Frontal cortex (tissue), 4 donors: Measurements from ENCODE around the gene WDFY2. TPM values are rescaled to one million over a fixed set of nuclear protein-coding genes. Genes with fewer than 3 reads are reported as not detected.

Source experiments
- DNase-seq, 2 donors: peaks; one replicate each; pipeline ENCODE4 v3.0.0; 2012; ENCODE audit warnings: low spot score in 2 of 2
- FAIRE-seq: peaks from 2 replicates; lab custom pipeline; 2012; peaks lifted over from hg19 to GRCh38; lab: Jason Lieb, UNC
- total RNA-seq: library from RNA; depleted of rRNA; stranded (reverse); fragments of >200 nt; gene quantifications from one replicate; pipeline ENCODE4 v1.2.3, GENCODE V29; 2014
- donor health status: control.
- donor health status: control.
- donor health status: control.

The WDFY2 gene
- total RNA-seq, 1 donor from 2014 or later, result 4.9 TPM

DNA sequence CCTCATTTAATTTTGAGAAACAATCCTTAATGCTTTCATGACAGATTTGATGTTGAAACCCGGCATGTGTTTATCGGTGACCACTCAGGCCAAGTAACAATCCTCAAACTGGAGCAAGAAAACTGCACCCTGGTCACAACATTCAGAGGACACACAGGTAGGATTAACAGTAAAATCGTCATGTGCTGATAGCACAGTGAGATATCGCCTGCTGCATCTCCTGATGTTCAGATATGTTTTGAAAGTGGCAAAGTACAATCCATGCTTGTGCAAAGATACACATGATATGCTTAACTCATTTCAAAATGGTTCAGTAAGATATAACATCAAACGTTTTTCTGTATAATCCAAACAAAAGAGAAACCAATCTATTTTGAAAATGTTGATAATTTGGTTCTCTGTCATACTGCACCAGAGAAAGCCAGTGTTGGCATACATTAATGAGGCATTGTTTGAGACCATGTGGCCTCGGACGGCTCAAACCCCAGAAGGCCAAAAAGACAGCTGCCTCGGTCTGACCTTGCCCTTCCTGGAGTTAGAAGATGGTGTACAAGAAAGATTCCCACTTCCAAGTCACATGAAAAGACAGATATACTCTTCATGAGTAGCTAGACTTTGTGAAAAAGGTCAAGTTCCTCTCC lies 143.5 kb downstream of the WDFY2 start:
- DNase-seq (peak in 1 of 2 donors; percentile 14), FAIRE-seq (no peak)

DNA sequence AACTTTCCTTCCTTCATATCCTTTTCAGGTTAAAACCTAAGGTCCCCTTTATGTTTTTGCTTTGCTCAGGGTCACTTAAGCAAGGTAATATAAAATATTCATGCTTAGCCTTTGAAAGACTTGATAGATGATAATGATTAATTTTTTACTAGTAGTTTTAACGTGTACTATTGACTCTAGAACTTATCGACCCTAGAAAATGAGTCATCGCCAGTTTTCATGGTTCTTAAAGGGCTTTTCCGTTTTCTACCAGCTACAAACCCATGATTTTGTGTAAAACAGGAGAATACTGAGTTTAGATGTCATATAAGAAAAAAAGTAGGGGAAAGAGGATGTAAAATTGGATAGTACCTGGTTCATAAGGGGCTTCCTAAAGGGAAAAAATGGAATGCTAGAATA lies 144.0 kb downstream of the WDFY2 start:
- DNase-seq (no peak), FAIRE-seq (no peak)

DNA sequence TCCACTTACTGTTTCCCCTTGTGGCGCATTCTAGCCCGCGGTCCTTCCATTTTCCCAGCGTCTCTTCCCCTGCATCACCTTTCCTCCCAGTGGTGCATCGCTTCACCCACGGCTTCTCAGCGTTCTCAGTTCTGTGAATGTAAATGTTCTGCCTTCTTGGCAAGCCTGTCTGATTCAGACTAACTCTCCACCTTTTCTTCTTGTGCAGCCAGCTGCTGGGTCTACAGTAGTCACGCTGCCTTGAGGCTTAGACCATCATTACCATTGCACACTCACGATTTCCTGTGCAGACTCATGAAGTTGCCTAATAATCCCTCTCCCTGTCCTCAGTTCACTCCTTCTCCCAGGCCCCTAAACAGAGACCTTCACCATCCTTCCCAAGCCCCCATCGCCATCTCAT lies 144.7 kb downstream of the WDFY2 start:
- FAIRE-seq (no peak), DNase-seq (no peak)

DNA sequence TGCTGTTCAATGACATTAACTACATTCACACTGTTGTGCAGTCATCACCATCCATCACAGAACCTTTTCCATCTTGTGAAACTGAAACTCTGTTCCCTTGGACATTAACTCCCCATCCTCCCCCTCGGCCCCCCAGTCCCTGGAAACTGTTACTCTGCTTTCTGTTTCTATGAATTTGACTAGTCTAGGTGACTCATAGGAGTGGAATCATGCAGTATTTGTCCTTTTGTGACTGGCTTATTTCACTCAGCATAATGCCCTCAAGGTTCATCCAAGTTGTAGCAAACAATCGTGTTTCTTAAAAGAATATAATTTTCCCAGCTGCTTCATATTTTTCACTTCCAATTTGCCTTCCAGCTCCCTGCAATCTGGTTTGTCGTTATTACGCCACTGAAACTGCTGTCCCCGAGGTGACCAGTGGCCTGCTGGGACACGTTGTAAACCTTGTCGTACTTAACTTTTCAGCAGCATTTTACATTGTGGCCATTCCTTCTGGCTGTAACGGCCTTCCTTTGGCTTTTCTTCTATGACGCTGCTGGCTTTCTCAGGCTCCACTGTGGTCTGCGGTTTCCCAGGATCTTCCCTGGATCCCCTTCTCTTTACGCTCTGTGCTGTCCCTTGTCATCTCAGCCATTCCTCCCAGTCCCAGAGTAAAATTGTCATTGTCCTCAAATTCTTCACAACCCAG lies 145.7 kb downstream of the WDFY2 start:
- FAIRE-seq (no peak), DNase-seq (no peak)

DNA sequence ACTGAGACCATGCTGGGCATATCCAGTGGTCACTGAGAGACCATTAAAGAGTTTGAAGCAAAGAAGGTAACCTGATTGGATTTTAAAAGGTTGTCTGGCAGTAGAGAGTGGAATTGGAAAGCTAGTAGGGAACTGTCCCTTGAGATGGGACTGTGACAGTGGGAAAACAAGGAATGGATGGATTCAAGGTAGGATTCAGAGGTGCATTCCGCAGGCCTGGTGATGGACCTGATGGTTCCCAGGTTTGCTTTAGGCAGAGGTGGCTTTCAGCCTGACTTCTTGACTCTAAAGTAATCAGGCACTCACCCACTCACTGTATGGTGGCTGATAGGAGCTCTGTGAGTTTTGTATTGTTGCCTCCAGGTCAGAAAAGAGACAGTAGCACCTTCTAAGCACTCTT lies 146.7 kb downstream of the WDFY2 start:
- FAIRE-seq (no peak), DNase-seq (no peak)

DNA sequence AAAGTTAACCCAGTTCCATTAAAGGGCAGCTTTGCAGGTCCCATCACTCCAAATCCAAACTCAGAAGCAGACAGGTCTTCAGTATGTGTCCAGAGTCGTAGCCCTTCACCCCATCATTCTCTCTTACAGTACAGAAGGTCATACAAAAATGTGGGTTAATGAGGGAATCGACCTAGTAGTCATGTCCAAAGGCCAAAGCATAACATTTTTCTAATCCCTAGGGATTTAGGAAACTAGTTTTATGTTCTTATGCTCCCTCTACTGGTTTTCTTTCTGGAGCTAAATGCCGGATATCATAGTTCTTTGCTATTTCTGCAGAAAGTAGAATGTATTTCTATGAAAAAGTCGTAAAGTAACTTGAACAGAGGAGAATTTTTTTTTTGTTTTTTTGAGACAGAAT lies 147.5 kb downstream of the WDFY2 start:
- peak; percentile 17 to 44 for DNase-seq
- peak; percentile 93 for FAIRE-seq

DNA sequence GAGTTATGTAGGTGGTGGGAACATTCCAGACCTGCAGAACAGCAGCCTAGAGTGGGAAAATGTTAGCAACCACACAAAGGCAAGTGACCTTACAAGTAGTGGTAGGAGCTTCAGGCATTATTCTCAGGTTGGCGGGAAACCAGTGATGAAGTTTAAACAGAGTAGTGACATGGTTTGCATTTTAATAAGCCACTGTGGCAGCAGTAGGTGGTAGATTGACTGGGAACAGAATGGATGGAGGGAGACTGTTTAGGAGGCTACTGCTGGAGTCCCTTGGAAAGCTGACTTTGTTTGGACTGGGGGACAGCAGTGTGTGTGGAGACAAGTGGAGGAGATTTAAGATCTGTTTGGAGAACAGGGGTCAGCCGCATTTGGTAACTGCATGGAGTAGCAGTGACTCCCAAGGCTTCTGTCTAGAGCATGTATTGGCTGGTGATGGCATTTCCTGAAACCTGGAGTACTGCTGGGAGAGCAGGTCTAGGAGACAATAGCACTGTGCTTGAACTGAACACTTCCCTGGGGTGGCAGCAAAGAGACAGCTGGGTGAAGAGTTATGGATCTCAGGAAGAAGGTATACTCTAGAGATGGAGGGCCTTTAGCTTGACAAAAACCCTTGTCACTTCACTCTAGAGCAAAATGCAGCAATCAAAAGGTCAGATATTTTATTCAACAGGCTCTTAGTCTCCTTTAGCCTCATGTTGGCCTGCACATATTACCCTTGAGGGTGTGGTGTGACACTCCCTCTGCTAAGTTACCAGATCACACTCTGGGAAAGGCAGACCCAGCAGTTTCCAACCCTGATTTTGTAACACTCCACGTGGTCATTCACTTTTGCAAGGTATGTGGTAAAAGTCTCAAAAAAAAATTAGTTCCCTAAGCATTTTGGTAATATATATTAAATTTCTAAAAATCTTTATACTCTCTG lies 149.4 kb downstream of the WDFY2 start:
- FAIRE-seq (no peak), DNase-seq (no peak)

DNA sequence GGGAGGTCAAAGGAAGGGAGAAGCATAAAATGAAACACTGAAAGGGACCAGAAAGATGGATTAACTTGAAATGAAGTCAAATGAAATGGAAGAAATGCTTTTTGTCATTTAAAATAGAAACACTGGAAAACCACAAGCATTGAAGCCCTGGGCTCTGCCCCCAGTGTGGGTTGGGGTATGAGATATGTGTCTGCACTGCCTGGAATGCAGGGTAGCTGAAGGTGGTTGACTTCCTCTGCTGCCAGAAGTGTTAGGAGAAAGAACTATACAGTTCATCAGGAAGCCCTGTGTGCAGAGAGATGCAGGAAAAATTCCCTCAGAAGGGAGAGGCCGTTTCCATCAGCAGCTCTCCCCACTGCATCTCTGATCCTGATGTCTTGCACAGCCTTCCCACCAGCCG lies 150.5 kb downstream of the WDFY2 start:
- no peak for DNase-seq
- FAIRE-seq, result no peak

DNA sequence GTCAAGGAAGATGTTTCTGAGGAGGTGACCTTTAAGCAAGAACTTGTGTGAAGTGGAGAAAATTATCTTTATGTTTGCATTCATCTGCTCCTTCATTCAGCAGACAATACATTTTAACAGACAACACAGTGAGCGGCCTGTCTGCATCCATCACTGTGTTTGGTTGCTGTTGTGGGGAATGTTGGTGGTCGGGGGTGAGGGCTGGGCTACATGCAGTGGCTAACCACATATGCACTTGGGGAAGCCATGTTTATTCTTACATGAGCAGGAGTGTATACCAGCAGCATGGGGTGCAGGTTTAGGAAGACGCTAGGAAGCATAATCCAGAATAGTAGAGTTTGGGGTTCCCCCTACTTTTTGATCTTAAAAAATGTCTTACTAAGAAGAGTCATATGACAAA lies 153.3 kb downstream of the WDFY2 start:
- FAIRE-seq, result no peak
- DNase-seq, result no peak

DNA sequence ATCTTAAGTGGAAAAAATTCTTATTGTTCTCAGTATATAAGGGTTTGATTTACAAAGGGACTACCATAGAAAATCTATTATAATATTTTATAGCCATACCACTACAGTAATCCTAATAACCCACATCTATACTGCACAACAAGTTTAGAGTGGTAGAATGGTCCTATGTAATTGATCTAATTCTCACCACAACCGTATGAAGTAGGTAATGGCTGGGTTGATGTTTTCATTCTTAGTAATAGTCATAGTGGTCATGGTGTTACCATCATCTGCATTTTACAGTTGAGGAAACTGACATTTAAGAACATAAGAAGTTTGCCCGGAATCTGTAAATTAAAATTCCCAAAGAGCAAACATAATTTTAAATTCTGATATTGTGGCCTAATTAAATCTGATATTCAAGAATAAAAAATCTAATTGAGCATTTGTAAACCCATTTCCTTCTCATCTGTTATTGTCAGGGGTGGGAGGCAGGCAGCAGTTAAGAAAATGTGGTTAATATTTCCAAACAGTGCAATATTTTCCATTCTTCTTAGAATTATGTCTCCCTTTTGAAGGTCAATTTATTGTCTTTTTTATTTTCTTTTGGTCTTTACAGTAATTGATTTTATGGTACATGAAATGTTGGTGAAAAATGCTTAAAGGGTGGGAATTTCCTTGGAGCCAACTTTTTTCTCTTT lies 154.1 kb downstream of the WDFY2 start:
- no peak for DNase-seq
- no peak for FAIRE-seq

DNA sequence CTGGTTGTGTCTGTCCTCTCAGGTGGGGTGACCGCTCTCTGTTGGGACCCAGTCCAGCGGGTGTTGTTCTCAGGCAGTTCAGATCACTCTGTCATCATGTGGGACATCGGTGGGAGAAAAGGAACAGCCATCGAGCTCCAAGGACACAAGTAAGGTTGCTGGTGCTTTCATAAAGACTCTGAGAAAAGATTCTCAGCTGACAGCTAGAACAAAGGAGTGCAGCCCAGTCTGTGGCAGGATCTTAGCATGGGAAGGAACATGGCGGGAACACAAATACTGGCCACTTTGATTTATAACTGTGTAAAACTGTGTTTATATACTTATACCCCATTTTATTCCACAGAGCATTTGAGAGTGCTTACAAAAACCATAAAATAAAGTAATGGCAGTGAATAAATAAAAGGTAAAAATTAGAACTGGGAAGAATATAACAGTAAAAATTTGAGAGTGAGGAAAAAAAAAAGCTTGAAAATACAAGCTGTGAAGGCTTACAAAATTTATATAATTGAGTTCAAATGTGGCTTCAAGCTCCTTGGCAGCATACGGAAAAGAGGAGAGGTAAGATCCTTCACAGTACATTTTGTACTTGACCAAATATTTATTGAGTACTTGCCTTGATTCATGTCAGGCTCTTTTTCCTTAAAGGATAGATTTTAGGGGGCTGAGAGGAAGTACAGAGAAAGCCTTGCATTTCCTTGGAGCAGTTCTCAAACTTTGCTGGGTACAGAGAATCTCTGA lies 154.9 kb downstream of the WDFY2 start:
- FAIRE-seq (no peak), DNase-seq (no peak)

DNA sequence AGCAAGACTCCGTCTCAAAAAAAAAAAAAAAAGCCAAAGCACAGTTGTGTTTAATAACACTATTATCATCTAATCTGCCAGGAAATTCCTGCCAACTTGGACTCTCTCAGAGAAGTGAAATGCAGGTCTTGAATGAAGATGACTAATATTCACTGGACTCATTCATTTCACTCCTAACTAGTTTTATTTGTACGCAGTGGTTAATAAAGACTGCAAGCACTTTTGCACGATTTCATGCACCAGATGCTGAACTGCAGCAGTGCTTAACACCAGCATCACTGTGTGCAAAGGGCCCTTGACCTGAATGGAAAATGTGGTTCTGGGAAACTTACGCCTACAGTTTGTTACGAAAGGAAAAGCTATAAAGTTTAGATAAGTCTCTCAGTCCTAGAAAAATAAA lies 156.4 kb downstream of the WDFY2 start:
- DNase-seq, result no peak
- FAIRE-seq, result no peak

DNA sequence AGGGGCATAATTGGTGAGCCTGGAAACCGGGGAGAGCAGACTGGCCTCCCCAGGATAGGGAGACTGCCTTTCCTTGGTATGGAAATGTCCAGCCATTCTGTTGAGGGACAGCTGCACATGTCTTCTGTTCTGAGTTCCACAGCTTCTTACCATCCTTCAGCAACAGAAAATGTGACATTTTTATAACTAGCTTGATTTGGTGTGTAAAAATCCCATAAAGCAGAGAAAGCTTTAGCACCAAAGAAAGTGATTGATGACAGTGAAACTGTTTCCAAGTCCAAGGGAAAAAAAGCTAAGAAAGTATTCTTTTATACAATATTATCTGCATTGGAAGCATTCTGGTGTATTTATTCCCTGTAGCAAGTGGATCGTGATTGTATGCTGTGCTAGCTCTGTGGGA lies 157.8 kb downstream of the WDFY2 start:
- DNase-seq (no peak), FAIRE-seq (no peak)

DNA sequence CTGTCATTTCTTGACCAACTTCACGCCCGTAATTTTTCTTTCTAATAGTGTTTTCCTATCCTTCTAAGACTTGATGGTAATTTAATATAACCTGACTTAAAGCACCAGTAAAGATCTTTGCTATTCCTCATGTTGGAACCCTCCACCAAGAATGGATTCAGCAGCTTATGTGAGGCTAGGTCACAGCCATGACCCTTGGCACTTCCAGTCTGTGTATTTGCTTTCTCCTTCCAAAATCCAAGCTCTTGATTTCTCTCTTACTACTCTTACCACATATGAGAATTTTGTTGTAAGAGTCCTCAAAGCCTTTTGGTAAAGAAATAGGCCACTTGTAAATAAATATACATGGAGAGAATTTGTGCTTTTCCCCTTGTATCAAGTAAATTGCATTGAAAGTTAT lies 158.3 kb downstream of the WDFY2 start:
- FAIRE-seq, result no peak

DNA sequence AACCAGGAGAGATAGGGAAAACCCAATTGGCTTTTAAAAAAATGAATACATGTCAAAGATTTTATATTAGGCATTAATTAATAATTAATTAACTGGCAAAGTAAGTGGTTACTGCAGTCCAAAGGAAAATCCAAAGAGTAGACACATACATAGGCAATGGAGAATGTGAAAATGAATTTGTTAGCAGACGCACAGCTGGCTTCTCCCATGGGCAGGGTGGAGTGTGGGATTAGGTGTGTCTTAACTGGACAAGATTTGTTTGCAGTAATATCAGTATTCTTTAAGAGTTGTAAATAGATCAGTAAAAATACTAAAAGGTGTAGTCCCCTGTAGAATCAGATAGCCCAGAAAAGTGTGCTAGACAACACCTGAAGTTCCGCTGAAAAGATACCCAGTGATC lies 161.0 kb downstream of the WDFY2 start:
- DNase-seq, result no peak

More for the DNA sequence above, 158.3 kb downstream of the WDFY2 start:
- no peak for DNase-seq

DNA sequence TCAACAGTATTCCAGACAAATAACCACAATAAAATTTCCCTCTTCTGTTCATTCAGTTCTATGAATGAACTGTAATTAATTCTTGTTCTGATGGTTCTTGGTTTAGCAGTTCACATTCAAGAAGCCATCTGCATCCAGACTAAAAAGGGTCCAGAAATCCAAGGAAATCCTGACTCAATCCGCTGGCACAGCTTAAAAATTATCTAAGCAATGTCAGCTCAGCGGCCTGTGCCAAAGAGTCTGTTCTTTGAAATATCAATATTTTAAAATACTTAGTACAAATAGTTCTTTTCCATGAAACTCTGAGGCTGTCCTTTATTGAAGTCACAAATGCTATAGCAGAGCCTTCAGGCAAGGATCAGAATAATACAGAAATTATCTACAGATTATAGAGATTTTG lies 162.5 kb downstream of the WDFY2 start:
- DNase-seq, result no peak
- FAIRE-seq, result no peak

More for the DNA sequence above, 161.0 kb downstream of the WDFY2 start:
- no peak for FAIRE-seq

DNA sequence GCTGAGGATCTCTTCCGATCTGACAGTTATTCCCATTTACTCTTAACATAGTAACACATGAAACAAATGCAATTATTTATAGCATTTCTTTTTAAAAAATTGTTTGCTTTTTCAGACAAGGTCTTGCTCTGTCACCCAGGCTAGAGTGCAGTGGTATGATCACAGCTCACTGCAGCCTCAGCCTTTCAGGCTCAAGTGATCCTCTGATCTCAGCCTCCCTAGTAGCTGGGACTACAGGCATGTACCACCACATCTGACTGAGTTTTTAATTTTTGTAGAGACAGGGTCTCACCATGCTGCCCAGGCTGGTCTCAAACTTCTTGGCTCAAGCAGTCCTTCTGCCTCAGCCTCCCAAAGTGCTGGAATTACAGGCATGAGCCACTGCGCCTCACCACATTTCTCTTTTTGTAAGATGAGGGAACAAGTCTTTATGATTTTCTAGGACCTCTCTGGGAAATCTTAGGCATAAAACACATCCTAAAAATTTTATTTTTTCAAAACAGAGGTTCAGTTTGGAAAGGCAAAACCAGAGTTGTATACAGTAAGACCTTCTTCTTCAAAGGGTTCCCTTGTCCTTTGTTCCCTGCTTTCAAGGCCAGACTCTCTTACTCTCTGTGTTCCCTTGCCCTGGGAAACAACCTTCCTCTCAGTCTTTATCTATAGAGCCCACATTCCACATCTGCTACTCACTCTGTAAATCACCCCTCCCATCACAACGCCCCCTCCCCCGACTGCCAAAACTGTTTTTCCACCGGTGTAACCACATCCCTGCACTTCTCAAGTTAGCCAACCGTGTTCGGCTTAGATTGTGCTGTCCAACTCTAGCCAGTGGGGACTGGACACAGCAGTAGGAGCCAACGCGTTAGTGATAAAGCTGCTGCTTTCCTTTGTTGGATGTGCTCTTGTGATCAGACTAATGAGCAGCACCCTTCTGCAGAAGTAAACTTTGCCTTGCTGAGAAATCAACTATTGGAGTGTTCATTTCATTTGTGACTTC lies 163.5 kb downstream of the WDFY2 start:
- no peak for DNase-seq
- FAIRE-seq, result no peak

DNA sequence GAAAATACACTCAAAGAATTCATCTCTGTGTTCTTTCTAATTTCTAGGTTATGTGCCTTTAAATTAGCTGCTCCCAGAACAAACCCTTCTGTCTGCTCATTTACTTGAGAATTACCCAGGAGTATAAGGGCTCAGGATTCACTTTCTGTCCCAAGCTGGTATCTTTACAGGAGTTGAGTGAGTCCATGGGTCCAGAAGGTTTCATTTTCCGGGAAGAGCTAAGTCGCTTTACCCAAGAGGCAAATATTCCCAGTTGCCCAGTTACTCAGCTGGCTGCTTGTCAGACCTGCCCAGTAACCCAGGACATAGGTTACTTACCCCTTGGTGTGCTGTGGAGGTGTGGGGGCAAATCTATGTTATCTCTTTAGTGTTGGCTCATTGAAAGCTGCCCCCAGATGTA lies 172.4 kb downstream of the WDFY2 start:
- FAIRE-seq, result no peak
- no peak for DNase-seq
